GM12892 (cell line): ENCODE results near the gene EYS.

ENCODE experiments used
- POLR2A ChIP-seq: IDR thresholded peaks from 2 replicates; pipeline ENCODE4 v1.6.1; 2011; ENCODE audit warnings: low read depth, low read length, control low read depth
- POLR2AphosphoS5 ChIP-seq: IDR thresholded peaks from 2 replicates; pipeline ENCODE4 v1.6.1; 2011; ENCODE audit warnings: low read depth, low read length, control low read depth
- TAF1 ChIP-seq: IDR thresholded peaks from 2 replicates; pipeline ENCODE4 v1.6.1; 2011; ENCODE audit warnings: low read depth, mild to moderate bottlenecking, control low read depth, low read length, borderline replicate concordance

- TF ChIP-seq TAF1, result no peak
- no peak for TF ChIP-seq POLR2AphosphoS5
- no peak for TF ChIP-seq POLR2A
Measured at GRCh38 chr6:63963769-63964315, 1743.2 kb downstream of the EYS start.
